NB4 (cell line): ENCODE results near the gene NDRG3.

Experiments
- DNase-seq: peaks from one replicate; pipeline ENCODE4 v3.0.0; 2010; ENCODE audit warnings: low read depth
- H3K4me3 ChIP-seq: one replicate; pipeline ENCODE4 v1.5.1; 2011; ENCODE audit warnings: mild to moderate bottlenecking, low read depth, low read length, moderate library complexity
- MYC ChIP-seq: IDR thresholded peaks from 2 replicates; pipeline ENCODE4 v1.6.1; 2011; ENCODE audit warnings: low read depth, low read length
- POLR2A ChIP-seq: IDR thresholded peaks from 2 replicates; pipeline ENCODE4 v1.6.1; 2011; ENCODE audit warnings: mild to moderate bottlenecking; ENCODE audit not compliant: insufficient read length; ENCODE audit errors: extremely low read depth
- TF ChIP-seq, protein P1 (sequence below): IDR thresholded peaks from one replicate; pipeline ENCODE4 v1.5.1; 2012; ENCODE audit warnings: low read depth, low read length
- TF ChIP-seq, protein P2 (sequence below): IDR thresholded peaks from 2 replicates; pipeline ENCODE4 v1.6.1; 2011; ENCODE audit warnings: low read depth, low read length

The NDRG3 gene

DNA sequence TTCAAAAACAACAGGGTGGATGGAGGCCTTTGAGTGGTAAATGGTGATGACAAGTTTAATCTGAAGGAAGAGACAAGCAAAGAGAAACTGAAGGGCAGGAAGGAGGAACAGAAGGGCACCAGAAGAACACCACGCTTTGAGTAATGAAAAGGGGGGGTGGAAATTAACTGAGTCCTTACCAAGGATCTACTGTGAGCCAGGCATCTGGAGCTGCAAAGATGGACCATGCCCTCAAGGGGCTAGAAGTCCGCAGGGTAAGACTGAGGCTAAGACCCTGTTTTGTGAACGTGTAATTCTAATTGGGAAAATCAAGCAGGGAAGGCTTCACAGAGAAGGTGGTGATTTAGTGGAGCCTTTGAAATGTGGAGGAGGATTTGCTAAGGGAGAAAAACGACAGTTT is 1.6 kb downstream of the NDRG3 start:
- no peak for TF ChIP-seq MYC
- TF ChIP-seq, protein P1, sequence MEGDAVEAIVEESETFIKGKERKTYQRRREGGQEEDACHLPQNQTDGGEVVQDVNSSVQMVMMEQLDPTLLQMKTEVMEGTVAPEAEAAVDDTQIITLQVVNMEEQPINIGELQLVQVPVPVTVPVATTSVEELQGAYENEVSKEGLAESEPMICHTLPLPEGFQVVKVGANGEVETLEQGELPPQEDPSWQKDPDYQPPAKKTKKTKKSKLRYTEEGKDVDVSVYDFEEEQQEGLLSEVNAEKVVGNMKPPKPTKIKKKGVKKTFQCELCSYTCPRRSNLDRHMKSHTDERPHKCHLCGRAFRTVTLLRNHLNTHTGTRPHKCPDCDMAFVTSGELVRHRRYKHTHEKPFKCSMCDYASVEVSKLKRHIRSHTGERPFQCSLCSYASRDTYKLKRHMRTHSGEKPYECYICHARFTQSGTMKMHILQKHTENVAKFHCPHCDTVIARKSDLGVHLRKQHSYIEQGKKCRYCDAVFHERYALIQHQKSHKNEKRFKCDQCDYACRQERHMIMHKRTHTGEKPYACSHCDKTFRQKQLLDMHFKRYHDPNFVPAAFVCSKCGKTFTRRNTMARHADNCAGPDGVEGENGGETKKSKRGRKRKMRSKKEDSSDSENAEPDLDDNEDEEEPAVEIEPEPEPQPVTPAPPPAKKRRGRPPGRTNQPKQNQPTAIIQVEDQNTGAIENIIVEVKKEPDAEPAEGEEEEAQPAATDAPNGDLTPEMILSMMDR: no peak
- no peak for TF ChIP-seq POLR2A
- TF ChIP-seq, protein P2, sequence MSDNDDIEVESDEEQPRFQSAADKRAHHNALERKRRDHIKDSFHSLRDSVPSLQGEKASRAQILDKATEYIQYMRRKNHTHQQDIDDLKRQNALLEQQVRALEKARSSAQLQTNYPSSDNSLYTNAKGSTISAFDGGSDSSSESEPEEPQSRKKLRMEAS: no peak
- H3K4me3 ChIP-seq: no peak overlapping the region
- DNase-seq: no peak

DNA sequence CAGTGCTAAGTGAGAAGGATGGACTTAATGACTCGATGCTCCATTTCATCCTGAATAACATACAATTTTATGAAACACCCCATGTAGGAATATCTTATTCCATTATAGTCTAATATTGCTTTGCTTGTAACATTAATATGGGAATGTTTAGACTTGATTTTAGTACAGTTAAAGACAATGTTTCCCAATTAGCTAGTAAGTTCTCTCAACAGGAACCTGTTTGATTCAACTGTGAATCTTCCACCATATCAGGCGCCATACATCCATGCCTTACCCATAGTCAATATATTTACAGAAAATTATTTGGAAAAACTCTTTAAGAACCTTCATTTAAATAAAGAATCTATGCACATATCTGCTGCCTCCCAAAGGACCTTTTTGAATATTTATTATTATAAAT is 3.3 kb downstream of the NDRG3 start:
- H3K4me3 ChIP-seq: no peak overlapping the region
- TF ChIP-seq, protein P1: no peak
- TF ChIP-seq POLR2A: no peak
- no peak for TF ChIP-seq MYC
- TF ChIP-seq, protein P2: no peak
- no peak for DNase-seq

DNA sequence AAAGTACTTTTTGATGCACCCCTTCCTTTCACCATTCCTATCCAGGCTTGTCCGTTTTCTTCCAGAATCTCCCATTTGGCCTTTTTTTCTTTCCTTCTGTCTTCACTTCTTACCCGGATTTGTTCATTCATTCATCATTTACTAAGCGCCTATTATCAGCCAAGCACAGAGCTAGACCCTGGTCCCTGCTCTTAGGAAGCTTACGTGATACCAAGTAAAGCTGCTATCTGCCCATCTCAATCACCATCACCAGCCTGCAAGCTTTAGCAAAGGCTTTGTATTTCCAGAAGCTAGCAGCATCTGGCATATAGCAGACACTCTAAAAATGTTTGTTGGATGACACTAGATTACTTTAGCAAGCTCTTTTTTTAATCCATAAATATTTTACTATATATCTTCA is 4.8 kb downstream of the NDRG3 start:
- TF ChIP-seq, protein P1: no peak
- TF ChIP-seq MYC (no peak), POLR2A (no peak)
- TF ChIP-seq, protein P2: no peak
- no peak for DNase-seq
- no peak overlapping the region for H3K4me3 ChIP-seq

DNA sequence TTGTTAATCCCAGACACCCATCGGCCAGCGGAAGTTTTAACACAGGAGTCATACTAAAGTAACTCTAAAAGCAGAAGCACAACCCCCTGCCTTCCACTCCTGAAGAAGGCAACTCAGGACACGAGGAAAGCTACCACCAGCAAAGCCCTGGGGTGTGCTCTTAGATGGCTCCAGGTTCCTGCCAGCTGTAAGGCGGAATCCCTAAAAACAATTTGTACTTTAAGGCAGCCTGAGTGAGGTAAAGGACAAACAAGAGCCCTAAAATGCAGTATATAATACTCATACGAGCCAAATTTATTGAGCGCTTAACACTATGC is 8.7 kb downstream of the NDRG3 start:
- TF ChIP-seq, protein P1: no peak
- no peak for TF ChIP-seq MYC
- TF ChIP-seq, protein P2: no peak
- no peak for TF ChIP-seq POLR2A
- no peak for DNase-seq
- H3K4me3 ChIP-seq: no peak overlapping the region

DNA sequence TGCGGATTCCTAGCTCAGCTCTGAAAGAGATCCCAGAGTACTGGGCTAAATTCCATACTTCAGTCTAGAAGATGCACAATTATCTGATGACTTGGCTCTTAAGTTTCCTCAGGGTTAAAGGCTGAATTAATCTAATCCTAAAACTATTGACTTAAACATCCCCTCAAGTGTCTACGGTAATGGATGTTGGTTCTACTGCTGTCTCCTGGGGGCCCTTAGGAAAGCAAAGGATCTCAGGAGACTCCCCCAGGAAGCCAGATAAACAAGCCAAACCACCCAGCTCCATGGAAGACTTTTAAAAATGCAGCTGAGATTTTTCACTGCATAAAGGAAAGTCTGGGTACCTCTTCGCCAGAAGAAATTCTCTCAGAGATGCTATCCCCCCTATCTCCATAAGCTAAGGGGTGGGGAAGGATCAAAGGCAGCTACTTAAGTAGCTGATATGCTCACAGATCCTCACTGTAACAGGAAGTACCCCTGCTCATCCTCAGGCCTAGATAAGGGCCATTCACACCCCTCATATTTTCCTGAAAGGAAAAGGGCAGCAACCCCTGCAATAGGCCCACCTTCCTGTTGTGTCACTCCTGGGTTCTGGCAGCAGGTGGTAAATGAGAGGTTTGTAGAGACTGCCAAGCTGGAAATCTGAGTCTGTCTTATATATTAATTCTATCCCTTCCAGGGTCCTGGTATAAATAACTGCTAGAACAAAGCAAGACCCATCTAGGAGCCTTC is 9.3 kb downstream of the NDRG3 start:
- TF ChIP-seq, protein P2: no peak
- peak; percentile 14 for DNase-seq
- no peak overlapping the region for H3K4me3 ChIP-seq

DNA sequence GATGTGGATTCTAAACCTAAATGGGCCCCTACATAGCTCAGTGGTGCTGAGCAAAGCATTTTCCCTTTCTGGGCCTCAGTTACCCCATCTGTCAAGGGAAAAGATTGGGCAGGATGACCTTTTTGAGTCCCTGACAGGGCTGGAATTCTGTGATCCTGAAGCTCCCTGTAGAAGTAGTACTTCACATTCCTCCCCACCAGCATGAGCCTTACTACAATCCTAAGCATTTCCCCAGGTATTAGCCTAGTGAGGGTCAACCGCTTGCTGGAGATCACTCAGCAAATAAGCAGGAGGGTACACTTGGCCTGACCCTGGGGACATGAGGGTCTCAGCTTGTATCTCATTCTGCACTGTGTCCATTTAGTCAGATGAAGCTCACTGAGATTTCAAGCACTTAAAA is 13.4 kb downstream of the NDRG3 start:
- no peak for DNase-seq
- TF ChIP-seq, protein P1: no peak
- TF ChIP-seq MYC: no peak
- no peak overlapping the region for H3K4me3 ChIP-seq
